H1 (cell line): ENCODE data around the gene TSPAN5. TPM values are rescaled to one million over a fixed set of nuclear protein-coding genes. Genes with fewer than 3 reads are reported as not detected.

Experiments used
- CTCF ChIA-PET: fragments of 300-600 bp; sonication (Branson Sonifier 250); formaldehyde crosslinking; loops from one replicate; lab custom pipeline; 2021; ENCODE audit not compliant: partially characterized antibody; lab: Charles Lee
- POLR2A ChIA-PET: fragments of 300-600 bp; sonication (Branson Sonifier 250); formaldehyde crosslinking; loops from one replicate; lab custom pipeline; 2021; ENCODE audit warnings: inconsistent platforms; ENCODE audit not compliant: partially characterized antibody; lab: Charles Lee
- DNase-seq, 2 experiments: peaks; one replicate each; pipeline versions ENCODE4 v3.0.0 to v3.0.0-alpha.2; 2010 to 2022; ENCODE audit warnings: low spot score in 2 of 2, low read depth in 1 of 2, mixed read lengths in 1 of 2
- FAIRE-seq: peaks from 2 replicates; lab custom pipeline; 2011; peaks lifted over from hg19 to GRCh38; lab: Jason Lieb, UNC
- H2AFZ ChIP-seq: 2 replicates; pipeline ENCODE4 v1.8.1; 2012; ENCODE audit warnings: low read length, inconsistent platforms
- H2AK5ac ChIP-seq: 2 replicates; pipeline ENCODE4 v1.6.1; 2013; ENCODE audit warnings: low read depth, low read length
- H2BK120ac ChIP-seq: replicated peaks from 2 replicates; pipeline ENCODE3; 2013; ENCODE audit warnings: low read depth, low read length, inconsistent platforms
- H2BK12ac ChIP-seq: 2 replicates; pipeline ENCODE4 v1.6.1; 2013; ENCODE audit warnings: low read depth, low read length
- H2BK15ac ChIP-seq: 2 replicates; pipeline ENCODE4 v1.6.1; 2013; ENCODE audit warnings: low read length
- H2BK20ac ChIP-seq: 2 replicates; pipeline ENCODE4 v1.6.1; 2013; ENCODE audit warnings: low read length
- H2BK5ac ChIP-seq: 2 replicates; pipeline ENCODE4 v1.6.1; 2013; ENCODE audit warnings: low read depth, low read length
- H3K14ac ChIP-seq: 2 replicates; pipeline ENCODE4 v1.6.1; 2013; ENCODE audit warnings: inconsistent platforms; ENCODE audit not compliant: insufficient read length
- H3K18ac ChIP-seq: 2 replicates; pipeline ENCODE4 v1.6.1; 2013; ENCODE audit warnings: low read length; ENCODE audit errors: extremely low read depth
- H3K23ac ChIP-seq: 2 replicates; pipeline ENCODE4 v1.6.1; 2013; ENCODE audit warnings: inconsistent platforms; ENCODE audit not compliant: insufficient read length
- H3K23me2 ChIP-seq: 2 replicates; pipeline ENCODE4 v1.6.1; 2013; ENCODE audit warnings: low read depth, low read length
- H3K27ac ChIP-seq: 2 replicates; pipeline ENCODE4 v1.6.1; 2011; ENCODE audit warnings: low read depth, low read length, inconsistent platforms
- H3K27me3 ChIP-seq, 4 experiments: replicated peaks in 1 of 4; 1 replicate in 1 of 4; 2 replicates in 3 of 4; pipeline versions ENCODE4 v1.6.1 to v1.8.1; 2011 to 2013; ENCODE audit warnings: low read length in 3 of 4, mild to moderate bottlenecking in 3 of 4, inconsistent platforms in 2 of 4, mixed read lengths in 2 of 4, moderate library complexity in 1 of 4; ENCODE audit not compliant: control insufficient read depth in 3 of 4, insufficient read depth in 3 of 4; ENCODE audit errors: extremely low read depth in 1 of 4
- H3K36me3 ChIP-seq, 4 experiments: 2 replicates each; pipeline versions ENCODE4 v1.6.1 to v1.8.1; 2011 to 2013; ENCODE audit warnings: mild to moderate bottlenecking in 4 of 4, low read length in 3 of 4, moderate library complexity in 2 of 4, control low read depth in 1 of 4, inconsistent platforms in 1 of 4; ENCODE audit not compliant: insufficient read depth in 4 of 4, control insufficient read depth in 2 of 4
- H3K4ac ChIP-seq: replicated peaks from 2 replicates; pipeline ENCODE3; 2013; ENCODE audit warnings: low read length, low read depth, mixed read lengths, inconsistent platforms; ENCODE audit not compliant: insufficient read length
- H3K4me1 ChIP-seq, 4 experiments: replicated peaks in 1 of 4; 1 replicate in 1 of 4; 2 replicates in 3 of 4; pipeline versions ENCODE4 v1.6.1 to v1.8.1; 2011 to 2013; ENCODE audit warnings: low read length in 3 of 4, inconsistent platforms in 2 of 4, mixed read lengths in 1 of 4; ENCODE audit not compliant: insufficient read depth in 4 of 4, control insufficient read depth in 3 of 4
- H3K4me2 ChIP-seq, 2 experiments: 2 replicates each; pipeline versions ENCODE4 v1.6.1 to v1.8.1; 2011 to 2013; ENCODE audit warnings: low read depth in 2 of 2, low read length in 2 of 2, control low read depth in 1 of 2, inconsistent platforms in 1 of 2, mild to moderate bottlenecking in 1 of 2; ENCODE audit not compliant: insufficient read depth in 1 of 2
- H3K4me3 ChIP-seq, 4 experiments: fragments of 200-600, 300-600 bp in 1 of 4; sonication (generic), shearing (Covaris generic), sonication (Bioruptor Twin) in 1 of 4; 2 replicates each; pipeline versions ENCODE4 v1.5.1 to v1.8.1; 2011 to 2016; ENCODE audit warnings: low read length in 4 of 4, low read depth in 3 of 4, control low read depth in 2 of 4, inconsistent platforms in 2 of 4, mild to moderate bottlenecking in 2 of 4, mixed read lengths in 1 of 4, moderate library complexity in 1 of 4; ENCODE audit not compliant: insufficient read depth in 2 of 4; ENCODE audit errors: extremely low read depth in 1 of 4
- H3K56ac ChIP-seq: replicated peaks from 2 replicates; pipeline ENCODE3; 2013; ENCODE audit warnings: low read depth, mild to moderate bottlenecking, mixed read lengths, low read length, inconsistent platforms; ENCODE audit not compliant: insufficient read length
- H3K79me1 ChIP-seq: 2 replicates; pipeline ENCODE4 v1.6.1; 2013; ENCODE audit warnings: low read depth, low read length, control low read depth
- H3K79me2 ChIP-seq, 2 experiments: 2 replicates each; pipeline versions ENCODE4 v1.6.1 to v1.8.1; 2012 to 2013; ENCODE audit warnings: low read length in 2 of 2, mild to moderate bottlenecking in 2 of 2, inconsistent platforms in 1 of 2; ENCODE audit not compliant: insufficient read depth in 2 of 2, control insufficient read depth in 1 of 2
- H3K9ac ChIP-seq, 4 experiments: replicated peaks in 1 of 4; 1 replicate in 1 of 4; 2 replicates in 3 of 4; pipeline versions ENCODE4 v1.6.1 to v1.8.1; 2011 to 2013; ENCODE audit warnings: low read depth in 3 of 4, low read length in 3 of 4, control low read depth in 2 of 4, mild to moderate bottlenecking in 2 of 4, moderate library complexity in 2 of 4, inconsistent platforms in 1 of 4; ENCODE audit errors: extremely low read depth in 1 of 4
- H3K9me3 ChIP-seq, 2 experiments: 2 replicates each; pipeline versions ENCODE4 v1.6.1 to v1.8.1; 2012 to 2013; ENCODE audit warnings: mild to moderate bottlenecking in 2 of 2, moderate library complexity in 2 of 2, control low read depth in 1 of 2, inconsistent platforms in 1 of 2, low read depth in 1 of 2, low read length in 1 of 2, mixed read lengths in 1 of 2; ENCODE audit not compliant: insufficient read depth in 2 of 2
- H4K20me1 ChIP-seq, 2 experiments: replicated peaks in 1 of 2; 2 replicates each; pipeline versions ENCODE3 to v1.8.1; 2011 to 2013; ENCODE audit warnings: inconsistent platforms in 2 of 2, low read length in 2 of 2, mild to moderate bottlenecking in 1 of 2; ENCODE audit not compliant: insufficient read depth in 2 of 2, control insufficient read depth in 1 of 2
- H4K5ac ChIP-seq: 2 replicates; pipeline ENCODE4 v1.6.1; 2013; ENCODE audit warnings: low read length, low read depth, mixed read lengths, inconsistent platforms; ENCODE audit not compliant: insufficient read length
- H4K8ac ChIP-seq: 2 replicates; pipeline ENCODE4 v1.8.0; 2013; ENCODE audit warnings: mild to moderate bottlenecking, moderate library complexity, low read length, inconsistent platforms; ENCODE audit not compliant: insufficient read depth; ENCODE audit errors: extremely low read depth
- H4K91ac ChIP-seq: replicated peaks from 2 replicates; pipeline ENCODE3; 2013; ENCODE audit warnings: low read length, mixed read lengths, inconsistent platforms; ENCODE audit not compliant: insufficient read length
- CTCF ChIP-seq, 3 experiments: IDR thresholded peaks; 1 replicate in 2 of 3; 2 replicates in 1 of 3; pipeline versions ENCODE4 v1.5.1 to v1.6.1; 2011; ENCODE audit warnings: low read length in 3 of 3, mild to moderate bottlenecking in 3 of 3, inconsistent platforms in 2 of 3, low read depth in 1 of 3, moderate library complexity in 1 of 3; ENCODE audit not compliant: insufficient read depth in 1 of 3; ENCODE audit errors: control extremely low read depth in 1 of 3
- TAF1 ChIP-seq: IDR thresholded peaks from 2 replicates; pipeline ENCODE4 v1.6.1; 2011; ENCODE audit warnings: mild to moderate bottlenecking, low read depth, low read length
- whole genome bisulfite sequencing, 2 experiments: shearing (Covaris generic) in 1 of 2; methylation state at CpG; one replicate each; pipeline versions ENCODE4 v1.1.6 to v1.1.7; 2013 to 2015; ENCODE audit warnings: low lambda C conversion rate in 2 of 2, mixed read lengths in 2 of 2, inconsistent platforms in 1 of 2, low coverage in 1 of 2, missing lambda C conversion rate in 1 of 2; ENCODE audit not compliant: insufficient replicate concordance in 2 of 2, insufficient coverage in 1 of 2, insufficient read length in 1 of 2; ENCODE audit errors: extremely low coverage in 1 of 2, missing lambda C conversion rate in 1 of 2; 5-methylcytosine and 5-hydroxymethylcytosine counted together
- polyA plus RNA-seq, 7 experiments: library from polyadenylated mRNA; depleted of rRNA in 3 of 7; stranded (reverse) in 5 of 7; unstranded in 2 of 7; fragments of >200 nt in 5 of 7; fragments of 200-250 nt in 2 of 7; gene quantifications; 1 replicate in 5 of 7; 2 replicates in 1 of 7; 4 replicates in 1 of 7; pipeline versions ENCODE4 v1.2.1 to v1.2.3, GENCODE V29; 2011 to 2013; ENCODE audit warnings: missing spikeins in 2 of 7, mixed read lengths in 2 of 7
- total RNA-seq: library from RNA; stranded (reverse); fragmentation: NEBNext Ultra II Directional; extraction: Animal tissue kit (Norgen Biotek cat#: 25700); gene quantifications from 2 replicates; pipeline ENCODE4 v1.2.1, GENCODE V29; 2021

The TSPAN5 gene
- total and polyA plus RNA-seq, 2 of the 8 experiments (the other 6 are each of a cell fraction or from before 2014, with no cell fraction given): 17.6 to 21.2 TPM

DNA sequence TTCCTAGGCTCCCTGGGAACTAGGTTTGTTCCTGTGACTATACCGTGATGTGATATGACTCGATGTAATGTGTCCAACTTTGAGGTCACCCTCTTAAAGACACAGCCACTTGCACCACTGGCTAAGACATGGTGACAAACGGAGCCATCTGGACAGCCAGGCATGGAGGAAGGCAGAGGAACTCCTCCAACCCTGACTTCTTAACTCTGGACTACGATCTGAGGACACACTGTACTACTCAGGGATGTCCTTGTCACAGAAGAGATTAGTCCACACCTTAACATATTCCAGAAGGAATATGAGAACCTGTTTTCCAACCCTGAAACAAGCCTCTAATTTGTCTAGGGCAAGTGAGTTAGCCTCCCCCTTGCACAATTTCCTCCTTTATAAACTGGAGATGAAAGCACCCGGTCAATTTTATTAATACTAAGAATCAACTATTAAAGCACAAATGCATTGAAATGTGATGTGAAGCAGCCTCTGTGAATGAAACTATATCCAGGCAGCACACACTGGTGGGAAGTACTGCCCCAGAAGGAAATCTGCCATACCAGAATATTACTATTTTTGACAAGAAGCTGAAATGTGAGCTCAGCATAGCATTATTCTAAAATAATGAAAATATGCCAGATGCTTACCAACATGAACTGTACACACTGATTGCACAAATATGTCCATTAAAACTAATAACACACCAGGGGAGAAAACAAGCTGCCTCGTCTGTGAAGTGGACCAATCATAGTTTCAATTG, 47.3 kb downstream of the TSPAN5 start:
- peaks cover 12 to 24% (median 19%) of the 10 kb centered on the region in 4 experiments for H3K4me1 ChIP-seq
- H3K9ac ChIP-seq: no peak overlapping the region
- CTCF ChIA-PET: interaction anchor here (1.3 kb wide), 1 partner anchor 31 kb away, joined by 3 read pairs; no protein-coding TSS in a partner anchor

More for the DNA sequence above, 47.3 kb downstream of the TSPAN5 start:
- no peak overlapping the region for H4K8ac ChIP-seq
- no peak overlapping the region for H3K56ac ChIP-seq
- POLR2A ChIA-PET: interaction anchor here (1.0 to 1.5 kb wide), 3 partner anchors 51 to 317 kb away, joined by 3 read pairs; partner anchors contain the start of gene EIF4E
- H3K4me2 ChIP-seq: peak overlapping the region in 1 of 2 experiments; percentile 12; a peak in 1 of 4 replicates
- H3K4ac ChIP-seq: no peak overlapping the region
- H2BK120ac ChIP-seq: no peak overlapping the region
- H3K4me3 ChIP-seq: no peak overlapping the region
- H3K9me3 ChIP-seq: no peaks in the 10 kb centered on the region
- no peak overlapping the region for H4K91ac ChIP-seq
- H4K5ac ChIP-seq: no peak overlapping the region
- WGBS, 2 experiments: 92% methylated on average over 6 of the region's 6 CpGs; no CpG with 5 or more reads in 1 of the 2 experiments
- H3K23me2 ChIP-seq: no peaks in the 10 kb centered on the region
- peaks cover 0 to 40% of the 10 kb centered on the region in 2 experiments; a peak in 2 of 4 replicates for H3K79me2 ChIP-seq
- no peak for TF ChIP-seq TAF1
- no peak for TF ChIP-seq CTCF (IDR thresholded peaks at IDR 0.05; ENCODE audit: control extremely low read depth in 1 of 3, insufficient read depth in 1 of 3, low read depth in 1 of 3, low read length in 3 of 3)
- H3K27me3 ChIP-seq: no peaks in the 10 kb centered on the region
- peak overlapping the region; percentile 62; the same call in 1 of the 2 replicates for H3K18ac ChIP-seq
- no peaks in the 10 kb centered on the region for H4K20me1 ChIP-seq
- H2AFZ ChIP-seq: no peak overlapping the region
- peak overlapping the region; percentile 46; the same call in 1 of the 2 replicates for H2BK5ac ChIP-seq
- FAIRE-seq (no peak), DNase-seq (no peak)
- peaks cover 4% of the 10 kb centered on the region for H3K79me1 ChIP-seq
- H2BK12ac ChIP-seq: peak overlapping the region; percentile 98
- H2BK15ac ChIP-seq: no peak overlapping the region
- H3K23ac ChIP-seq: no peak overlapping the region
- H2BK20ac ChIP-seq: peak overlapping the region; percentile 82; the same call in 1 of the 2 replicates
- peak overlapping the region; percentile 87 for H2AK5ac ChIP-seq
- no peak overlapping the region for H3K27ac ChIP-seq
- no peaks in the 10 kb centered on the region for H3K36me3 ChIP-seq
- no peak overlapping the region for H3K14ac ChIP-seq
